ENCODE data around the gene CBLN3. TPM values are rescaled to one million over a fixed set of nuclear protein-coding genes. Genes with fewer than 3 reads are reported as not detected.

CBLN3 gene
- total RNA-seq, 1 experiment from 2014 or later: 1.0 TPM

DNA sequence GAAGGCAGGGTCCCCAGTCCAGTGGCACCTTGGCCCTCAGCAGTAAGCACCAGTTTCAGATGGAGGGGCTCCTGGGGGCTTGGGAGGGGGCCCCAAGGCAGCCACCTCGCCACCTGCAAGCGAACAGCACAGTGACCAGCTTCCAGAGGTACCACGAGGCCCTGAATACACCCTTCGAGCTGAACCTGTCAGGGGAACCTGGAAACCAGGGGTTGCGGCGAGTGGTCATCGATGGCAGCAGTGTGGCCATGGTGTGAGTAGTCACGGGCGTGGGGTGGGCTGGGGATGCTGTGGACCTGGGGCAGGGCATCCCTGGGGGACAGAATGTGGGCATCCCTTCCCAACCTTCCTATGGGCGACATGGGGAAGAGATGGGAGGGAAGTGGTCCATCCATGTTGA lies 19.5 kb downstream of the CBLN3 start:
- Histone ChIP-seq H3K27ac (ENCODE audit: low read length) (no peak overlapping the region), H3K4me3 (ENCODE audit: low read depth in 2 of 2, low read length in 2 of 2) (no peak overlapping the region), H3K9me3 (ENCODE audit: control insufficient read depth, insufficient read depth, low read depth, low read length) (no peaks in the 10 kb centered on the region), H3K36me3 (ENCODE audit: control insufficient read depth, insufficient read depth, low read length) (no peaks in the 10 kb centered on the region), H3K27me3 (ENCODE audit: control insufficient read depth, insufficient read depth, low read length) (no peaks in the 10 kb centered on the region; the same call in 1 of the 2 replicates), H3K4me1 (ENCODE audit: control insufficient read depth, insufficient read depth, low read length) (no peaks in the 10 kb centered on the region)
- intact Hi-C loops (cut with micrococcal nuclease; ENCODE audit: unreplicated experiment) (no loop called here), in situ Hi-C loops (cut with HindIII; ENCODE audit: low pct_unique_long_range_greater_than_20kb, low sequenced_read_pairs) (no loop called here)
- DNase-seq (ENCODE audit: low read depth, low spot score) (no peak), ATAC-seq (no peak)
- BruUV-seq (replicated peaks): no TSS peak
- CTCF ChIA-PET: no interaction called here
- POLR2A ChIA-PET: no interaction called here
- TF ChIP-seq TCF7L2 (IDR thresholded peaks at IDR 0.05; ENCODE audit: low read depth, low read length) (no peak), SIN3A (IDR thresholded peaks at IDR 0.05; ENCODE audit: borderline replicate concordance, insufficient read depth, low read depth, low read length) (no peak), POLR2AphosphoS5 (IDR thresholded peaks at IDR 0.05; ENCODE audit: low read depth, low read length) (no peak)
- TF ChIP-seq, protein P1, sequence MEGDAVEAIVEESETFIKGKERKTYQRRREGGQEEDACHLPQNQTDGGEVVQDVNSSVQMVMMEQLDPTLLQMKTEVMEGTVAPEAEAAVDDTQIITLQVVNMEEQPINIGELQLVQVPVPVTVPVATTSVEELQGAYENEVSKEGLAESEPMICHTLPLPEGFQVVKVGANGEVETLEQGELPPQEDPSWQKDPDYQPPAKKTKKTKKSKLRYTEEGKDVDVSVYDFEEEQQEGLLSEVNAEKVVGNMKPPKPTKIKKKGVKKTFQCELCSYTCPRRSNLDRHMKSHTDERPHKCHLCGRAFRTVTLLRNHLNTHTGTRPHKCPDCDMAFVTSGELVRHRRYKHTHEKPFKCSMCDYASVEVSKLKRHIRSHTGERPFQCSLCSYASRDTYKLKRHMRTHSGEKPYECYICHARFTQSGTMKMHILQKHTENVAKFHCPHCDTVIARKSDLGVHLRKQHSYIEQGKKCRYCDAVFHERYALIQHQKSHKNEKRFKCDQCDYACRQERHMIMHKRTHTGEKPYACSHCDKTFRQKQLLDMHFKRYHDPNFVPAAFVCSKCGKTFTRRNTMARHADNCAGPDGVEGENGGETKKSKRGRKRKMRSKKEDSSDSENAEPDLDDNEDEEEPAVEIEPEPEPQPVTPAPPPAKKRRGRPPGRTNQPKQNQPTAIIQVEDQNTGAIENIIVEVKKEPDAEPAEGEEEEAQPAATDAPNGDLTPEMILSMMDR (IDR thresholded peaks at IDR 0.05): no peak
- TF ChIP-seq, protein P2, sequence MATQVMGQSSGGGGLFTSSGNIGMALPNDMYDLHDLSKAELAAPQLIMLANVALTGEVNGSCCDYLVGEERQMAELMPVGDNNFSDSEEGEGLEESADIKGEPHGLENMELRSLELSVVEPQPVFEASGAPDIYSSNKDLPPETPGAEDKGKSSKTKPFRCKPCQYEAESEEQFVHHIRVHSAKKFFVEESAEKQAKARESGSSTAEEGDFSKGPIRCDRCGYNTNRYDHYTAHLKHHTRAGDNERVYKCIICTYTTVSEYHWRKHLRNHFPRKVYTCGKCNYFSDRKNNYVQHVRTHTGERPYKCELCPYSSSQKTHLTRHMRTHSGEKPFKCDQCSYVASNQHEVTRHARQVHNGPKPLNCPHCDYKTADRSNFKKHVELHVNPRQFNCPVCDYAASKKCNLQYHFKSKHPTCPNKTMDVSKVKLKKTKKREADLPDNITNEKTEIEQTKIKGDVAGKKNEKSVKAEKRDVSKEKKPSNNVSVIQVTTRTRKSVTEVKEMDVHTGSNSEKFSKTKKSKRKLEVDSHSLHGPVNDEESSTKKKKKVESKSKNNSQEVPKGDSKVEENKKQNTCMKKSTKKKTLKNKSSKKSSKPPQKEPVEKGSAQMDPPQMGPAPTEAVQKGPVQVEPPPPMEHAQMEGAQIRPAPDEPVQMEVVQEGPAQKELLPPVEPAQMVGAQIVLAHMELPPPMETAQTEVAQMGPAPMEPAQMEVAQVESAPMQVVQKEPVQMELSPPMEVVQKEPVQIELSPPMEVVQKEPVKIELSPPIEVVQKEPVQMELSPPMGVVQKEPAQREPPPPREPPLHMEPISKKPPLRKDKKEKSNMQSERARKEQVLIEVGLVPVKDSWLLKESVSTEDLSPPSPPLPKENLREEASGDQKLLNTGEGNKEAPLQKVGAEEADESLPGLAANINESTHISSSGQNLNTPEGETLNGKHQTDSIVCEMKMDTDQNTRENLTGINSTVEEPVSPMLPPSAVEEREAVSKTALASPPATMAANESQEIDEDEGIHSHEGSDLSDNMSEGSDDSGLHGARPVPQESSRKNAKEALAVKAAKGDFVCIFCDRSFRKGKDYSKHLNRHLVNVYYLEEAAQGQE (IDR thresholded peaks at IDR 0.05; ENCODE audit: insufficient read depth in 1 of 2, low read depth in 2 of 2, low read length in 1 of 2): no peak

DNA sequence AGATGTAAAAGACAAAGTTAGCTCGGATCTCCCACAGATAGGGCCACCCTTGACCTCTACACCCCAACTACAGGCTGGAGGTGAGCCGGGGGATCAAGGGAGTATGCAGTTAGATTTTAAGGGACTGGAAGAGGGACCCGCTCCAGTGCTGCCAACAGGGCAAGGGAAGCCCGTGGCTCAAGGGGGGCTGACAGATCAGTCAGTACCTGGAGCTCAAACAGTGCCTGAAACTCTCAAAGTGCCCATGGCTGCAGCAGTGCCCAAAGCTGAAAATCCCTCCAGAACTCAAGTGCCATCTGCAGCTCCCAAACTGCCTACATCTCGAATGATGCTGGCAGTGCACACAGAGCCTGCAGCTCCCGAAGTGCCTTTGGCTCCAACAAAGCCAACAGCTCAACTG lies 20.3 kb downstream of the CBLN3 start:
- in situ Hi-C loops (cut with HindIII; ENCODE audit: low pct_unique_long_range_greater_than_20kb, low sequenced_read_pairs): no loop called here
- ChIA-PET CTCF (interaction anchor here (0.6 kb wide), 1 partner anchor 1103 kb away, joined by 3 read pairs; the partner anchor contains the start of gene BCL2L2), POLR2A (interaction anchor here (0.5 kb wide), 1 partner anchor 15 kb away, joined by 3 read pairs; no protein-coding TSS in a partner anchor)
- Histone ChIP-seq H3K27ac (ENCODE audit: low read length) (no peak overlapping the region), H3K27me3 (ENCODE audit: control insufficient read depth, insufficient read depth, low read length) (no peaks in the 10 kb centered on the region; the same call in 1 of the 2 replicates), H3K9me3 (ENCODE audit: control insufficient read depth, insufficient read depth, low read depth, low read length) (no peaks in the 10 kb centered on the region), H3K4me1 (ENCODE audit: control insufficient read depth, insufficient read depth, low read length) (no peaks in the 10 kb centered on the region), H3K4me3 (ENCODE audit: low read depth in 2 of 2, low read length in 2 of 2) (no peak overlapping the region), H3K36me3 (ENCODE audit: control insufficient read depth, insufficient read depth, low read length) (no peaks in the 10 kb centered on the region)
- no TSS peak for BruUV-seq (replicated peaks)
- intact Hi-C loops (cut with micrococcal nuclease; ENCODE audit: unreplicated experiment): no loop called here
- no peak for DNase-seq (ENCODE audit: low read depth, low spot score)
- no peak for ATAC-seq
- TF ChIP-seq, protein P1 (IDR thresholded peaks at IDR 0.05): no peak
- TF ChIP-seq POLR2AphosphoS5 (IDR thresholded peaks at IDR 0.05; ENCODE audit: low read depth, low read length): no peak
- no peak for TF ChIP-seq SIN3A (IDR thresholded peaks at IDR 0.05; ENCODE audit: borderline replicate concordance, insufficient read depth, low read depth, low read length)
- TF ChIP-seq TCF7L2 (IDR thresholded peaks at IDR 0.05; ENCODE audit: low read depth, low read length): no peak

Data from Panc1 (cell line).